GM23248 (cell line): ENCODE measurements around the gene SCG3.

Source experiments
- EZH2 ChIP-seq: fragments of 200-600 bp; sonication (generic); IDR thresholded peaks from 2 replicates; pipeline ENCODE4 v1.6.1; 2018; ENCODE audit warnings: antibody characterized with exemption, mild to moderate bottlenecking; ENCODE audit not compliant: insufficient read depth, poor library complexity, severe bottlenecking
- EZH2phosphoT487 ChIP-seq: fragments of 200-600 bp; sonication (generic); IDR thresholded peaks from 2 replicates; pipeline ENCODE4 v1.6.1; 2018; ENCODE audit warnings: antibody characterized with exemption, moderate library complexity, mild to moderate bottlenecking, low read depth; ENCODE audit not compliant: insufficient read depth

GRCh38 chr15:51757450-51757849 lies 76.1 kb downstream of the SCG3 start:
- TF ChIP-seq EZH2 (no peak), EZH2phosphoT487 (no peak)
